Endodermal cell (in vitro differentiated cells): ENCODE results near the gene NAPSA. TPM values are rescaled to one million over a fixed set of nuclear protein-coding genes. Genes with fewer than 3 reads are reported as not detected.
"Not testable (repeated sequence)": the region's sequence is repeated elsewhere in the genome, so short reads cannot be mapped to it uniquely, and the experiment has no call there.

ENCODE experiments used
- DNase-seq: peaks from one replicate; pipeline ENCODE4 v3.0.0-alpha.2; 2017
- H3K27ac ChIP-seq: 2 replicates; pipeline ENCODE4 v1.5.1; 2013; ENCODE audit warnings: mild to moderate bottlenecking, low read depth, low read length, moderate library complexity
- H3K27me3 ChIP-seq: 2 replicates; pipeline ENCODE4 v1.6.1; 2013; ENCODE audit warnings: mild to moderate bottlenecking, low read length, moderate library complexity; ENCODE audit not compliant: insufficient read depth, control insufficient read depth, poor library complexity, severe bottlenecking
- H3K36me3 ChIP-seq: 2 replicates; pipeline ENCODE4 v1.7.0; 2013; ENCODE audit warnings: mild to moderate bottlenecking, low read length, moderate library complexity; ENCODE audit not compliant: control insufficient read depth, insufficient read depth
- H3K4me1 ChIP-seq: one replicate; pipeline ENCODE4 v1.7.0; 2013; ENCODE audit warnings: low read length; ENCODE audit not compliant: control insufficient read depth, insufficient read depth
- H3K4me3 ChIP-seq: 2 replicates; pipeline ENCODE4 v1.5.1; 2013; ENCODE audit warnings: mild to moderate bottlenecking, low read length, moderate library complexity
- H3K9ac ChIP-seq: 2 replicates; pipeline ENCODE4 v1.6.1; 2013; ENCODE audit warnings: mild to moderate bottlenecking, low read length, moderate library complexity; ENCODE audit not compliant: poor library complexity, severe bottlenecking; ENCODE audit errors: extremely low read depth
- H3K9me3 ChIP-seq: 2 replicates; pipeline ENCODE4 v1.6.1; 2013; ENCODE audit warnings: mild to moderate bottlenecking, low read length, moderate library complexity; ENCODE audit not compliant: control insufficient read depth
- H3K27ac Mint-ChIP-seq: 2 replicates; pipeline ENCODE4 v1.8.0; 2020; ENCODE audit warnings: mixed read lengths
- H3K27me3 Mint-ChIP-seq: 2 replicates; pipeline ENCODE4 v1.8.0; 2021; ENCODE audit warnings: mild to moderate bottlenecking, mixed read lengths; ENCODE audit not compliant: insufficient read depth
- H3K36me3 Mint-ChIP-seq: 2 replicates; pipeline ENCODE4 v1.8.0; 2020; ENCODE audit warnings: low read depth, mixed read lengths
- H3K4me1 Mint-ChIP-seq: 2 replicates; pipeline ENCODE4 v1.8.0; 2020; ENCODE audit warnings: mixed read lengths
- H3K4me3 Mint-ChIP-seq: 2 replicates; pipeline ENCODE4 v1.8.0; 2020; ENCODE audit warnings: mild to moderate bottlenecking, moderate library complexity, mixed read lengths
- H3K9me3 Mint-ChIP-seq: 2 replicates; pipeline ENCODE4 v1.8.0; 2020; ENCODE audit warnings: mild to moderate bottlenecking, mixed read lengths
- WGBS, 2 experiments: methylation state at CpG; one replicate each; pipeline versions ENCODE4 v1.1.5 to v1.1.7; 2013; ENCODE audit warnings: missing lambda C conversion rate in 2 of 2, mixed read lengths in 1 of 2; ENCODE audit not compliant: insufficient coverage in 1 of 2, insufficient read length in 1 of 2; 5-methylcytosine and 5-hydroxymethylcytosine counted together
- total RNA-seq, 2 donors: library from RNA; stranded (reverse); fragmentation: NEBNext Ultra II Directional in 1 of 2; extraction: Animal tissue kit (Norgen Biotek cat#: 25700) in 1 of 2; gene quantifications; 2 replicates in 1 of 2; 3 replicates in 1 of 2; pipeline ENCODE4 v1.2.1, GENCODE V29; 2021
- TF ChIP-seq, protein P1 (sequence below): fragments of 200-600 bp; sonication (generic); conservative IDR thresholded peaks from 2 replicates; pipeline ENCODE4 v1.5.0; 2021; ENCODE audit warnings: antibody characterized with exemption, mild to moderate bottlenecking

The NAPSA gene
- total RNA-seq, 2 donors from 2014 or later: 0.91 to 1.5 TPM

GRCh38 chr19:50394017-50394416 lies 28.6 kb upstream of the NAPSA start:
- Histone ChIP-seq H3K9ac (no peak overlapping the region), H3K36me3 (peaks cover 33% of the 10 kb centered on the region), H3K27me3 (no peaks in the 10 kb centered on the region), H3K9me3 (peaks cover 15% of the 10 kb centered on the region), H3K4me3 (no peak overlapping the region), H3K27ac (no peak overlapping the region), H3K4me1 (no peaks in the 10 kb centered on the region)
- H3K27me3 Mint-ChIP-seq: no peaks in the 10 kb centered on the region
- H3K9me3 Mint-ChIP-seq: peaks cover 32% of the 10 kb centered on the region
- no peak overlapping the region for H3K4me3 Mint-ChIP-seq
- peaks cover 58% of the 10 kb centered on the region for H3K36me3 Mint-ChIP-seq
- DNase-seq: no peak
- H3K27ac Mint-ChIP-seq: no peak overlapping the region
- H3K4me1 Mint-ChIP-seq: no peaks in the 10 kb centered on the region
- TF ChIP-seq, protein P1, sequence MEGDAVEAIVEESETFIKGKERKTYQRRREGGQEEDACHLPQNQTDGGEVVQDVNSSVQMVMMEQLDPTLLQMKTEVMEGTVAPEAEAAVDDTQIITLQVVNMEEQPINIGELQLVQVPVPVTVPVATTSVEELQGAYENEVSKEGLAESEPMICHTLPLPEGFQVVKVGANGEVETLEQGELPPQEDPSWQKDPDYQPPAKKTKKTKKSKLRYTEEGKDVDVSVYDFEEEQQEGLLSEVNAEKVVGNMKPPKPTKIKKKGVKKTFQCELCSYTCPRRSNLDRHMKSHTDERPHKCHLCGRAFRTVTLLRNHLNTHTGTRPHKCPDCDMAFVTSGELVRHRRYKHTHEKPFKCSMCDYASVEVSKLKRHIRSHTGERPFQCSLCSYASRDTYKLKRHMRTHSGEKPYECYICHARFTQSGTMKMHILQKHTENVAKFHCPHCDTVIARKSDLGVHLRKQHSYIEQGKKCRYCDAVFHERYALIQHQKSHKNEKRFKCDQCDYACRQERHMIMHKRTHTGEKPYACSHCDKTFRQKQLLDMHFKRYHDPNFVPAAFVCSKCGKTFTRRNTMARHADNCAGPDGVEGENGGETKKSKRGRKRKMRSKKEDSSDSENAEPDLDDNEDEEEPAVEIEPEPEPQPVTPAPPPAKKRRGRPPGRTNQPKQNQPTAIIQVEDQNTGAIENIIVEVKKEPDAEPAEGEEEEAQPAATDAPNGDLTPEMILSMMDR: no peak
- 94 to 95% methylated on average over 6 to 9 of the region's 9 CpGs for WGBS, 2 experiments

GRCh38 chr19:50393589-50393988 lies 28.1 kb upstream of the NAPSA start:
- Mint-ChIP-seq H3K4me3 (no peak overlapping the region), H3K27ac (no peak overlapping the region), H3K9me3 (peaks cover 32% of the 10 kb centered on the region), H3K36me3 (peaks cover 56% of the 10 kb centered on the region), H3K27me3 (no peaks in the 10 kb centered on the region), H3K4me1 (no peaks in the 10 kb centered on the region)
- no peaks in the 10 kb centered on the region for H3K4me1 ChIP-seq
- no peak overlapping the region for H3K9ac ChIP-seq
- no peaks in the 10 kb centered on the region for H3K27me3 ChIP-seq
- peaks cover 35% of the 10 kb centered on the region for H3K36me3 ChIP-seq
- no peak overlapping the region for H3K4me3 ChIP-seq
- no peak for DNase-seq
- WGBS, 2 experiments: 89 to 94% methylated on average over 3 to 4 of the region's 4 CpGs
- TF ChIP-seq, protein P1: no peak
- H3K27ac ChIP-seq: no peak overlapping the region
- H3K9me3 ChIP-seq: peaks cover 15% of the 10 kb centered on the region

- H3K9me3 ChIP-seq: peaks cover 15% of the 10 kb centered on the region
- H3K27me3 ChIP-seq: no peaks in the 10 kb centered on the region
- WGBS, 2 experiments: 92 to 97% methylated on average over 3 to 5 of the region's 5 CpGs
- peaks cover 44% of the 10 kb centered on the region for H3K36me3 ChIP-seq
- Mint-ChIP-seq H3K36me3 (peaks cover 58% of the 10 kb centered on the region), H3K27me3 (no peaks in the 10 kb centered on the region), H3K4me1 (no peaks in the 10 kb centered on the region), H3K27ac (no peak overlapping the region), H3K9me3 (peaks cover 32% of the 10 kb centered on the region), H3K4me3 (no peak overlapping the region)
- TF ChIP-seq, protein P1: no peak
- no peaks in the 10 kb centered on the region for H3K4me1 ChIP-seq
- no peak for DNase-seq
- no peak overlapping the region for H3K9ac ChIP-seq
- H3K4me3 ChIP-seq: no peak overlapping the region
- no peak overlapping the region for H3K27ac ChIP-seq
These were observed 27.3 kb upstream of the NAPSA start for GRCh38 chr19:50392759-50393158.

DNA sequence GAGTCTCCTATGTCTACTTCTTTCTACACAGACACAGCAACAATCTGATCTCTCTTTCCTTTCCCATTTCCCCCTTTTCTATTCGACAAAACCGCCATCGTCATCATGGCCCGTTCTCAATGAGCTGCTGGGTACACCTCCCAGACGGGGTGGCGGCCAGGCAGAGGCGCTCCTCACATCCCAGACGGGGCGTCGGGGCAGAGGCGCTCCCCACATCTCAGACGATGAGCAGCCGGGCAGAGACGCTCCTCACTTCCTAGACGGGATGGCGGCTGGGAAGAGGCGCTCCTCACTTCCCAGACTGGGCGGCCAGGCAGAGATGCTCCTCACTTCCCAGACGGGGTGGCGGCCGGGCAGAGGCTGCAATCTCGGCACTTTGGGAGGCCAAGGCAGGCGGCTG lies 25.5 kb upstream of the NAPSA start:
- not testable (repeated sequence) for DNase-seq, H3K4me1 Mint-ChIP-seq, H3K4me3 Mint-ChIP-seq, H3K27me3 ChIP-seq, H3K4me1 ChIP-seq, H3K9ac ChIP-seq, H3K4me3 ChIP-seq, H3K27ac ChIP-seq, H3K27ac Mint-ChIP-seq, H3K27me3 Mint-ChIP-seq
- Mint-ChIP-seq H3K9me3 (peaks cover 32% of the 10 kb centered on the region), H3K36me3 (peaks cover 62% of the 10 kb centered on the region)
- peaks cover 15% of the 10 kb centered on the region for H3K9me3 ChIP-seq
- 96 to 98% methylated on average over 8 to 19 of the region's 23 CpGs for WGBS, 2 experiments
- peaks cover 46% of the 10 kb centered on the region for H3K36me3 ChIP-seq

DNA sequence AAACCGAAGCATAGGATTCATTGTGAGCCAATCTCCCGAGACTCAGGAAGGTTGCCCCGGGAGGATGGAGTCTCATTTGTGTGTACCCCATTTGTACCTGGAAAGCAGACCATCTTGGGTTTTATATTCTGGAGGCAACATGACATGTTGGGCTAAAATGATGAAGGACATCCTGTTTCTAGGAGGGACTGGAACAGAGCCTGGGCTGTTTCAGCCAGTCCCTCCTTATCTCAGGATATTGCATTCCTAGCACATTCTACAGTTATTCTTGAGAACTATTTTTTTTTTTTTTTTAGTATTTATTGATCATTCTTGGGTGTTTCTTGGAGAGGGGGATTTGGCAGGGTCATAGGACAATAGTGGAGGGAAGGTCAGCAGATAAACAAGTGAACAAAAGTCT lies 24.9 kb upstream of the NAPSA start:
- Histone ChIP-seq H3K36me3 (peaks cover 46% of the 10 kb centered on the region), H3K9me3 (peaks cover 15% of the 10 kb centered on the region)
- Mint-ChIP-seq H3K36me3 (peaks cover 60% of the 10 kb centered on the region), H3K9me3 (peaks cover 32% of the 10 kb centered on the region)
- not testable (repeated sequence) for H3K9ac ChIP-seq, H3K27me3 ChIP-seq, DNase-seq, H3K27me3 Mint-ChIP-seq, H3K4me1 Mint-ChIP-seq, H3K4me3 Mint-ChIP-seq, H3K4me3 ChIP-seq, H3K27ac ChIP-seq, H3K4me1 ChIP-seq, H3K27ac Mint-ChIP-seq
- 93% methylated on average over 3 of the region's 3 CpGs; no CpG with 5 or more reads in 1 of the 2 experiments for WGBS, 2 experiments
